ENCODE measurements around the gene CD247.

Gene CD247

GRCh38 chr1:167413328-167413727 lies 105.0 kb downstream of the CD247 start:
- H4K20me1 ChIP-seq (ENCODE audit: insufficient read depth, low read length, poor library complexity, severe bottlenecking): no peaks in the 10 kb centered on the region
- H3K9me3 ChIP-seq (ENCODE audit: insufficient read depth, low read depth, low read length): no peaks in the 10 kb centered on the region
- no peaks in the 10 kb centered on the region for H3K9me2 ChIP-seq (replicated peaks; ENCODE audit: low read depth, low read length)
- no peak overlapping the region for H3K4me3 ChIP-seq (ENCODE audit: low read length, poor library complexity, severe bottlenecking)
- no peak for TF ChIP-seq EZH2phosphoT487 (IDR thresholded peaks at IDR 0.05; ENCODE audit: borderline replicate concordance)
- no peak for TF ChIP-seq CTCF (conservative IDR thresholded peaks at IDR 0.05; ENCODE audit: low read length)
- no peaks in the 10 kb centered on the region for H3K27me3 ChIP-seq (ENCODE audit: insufficient read depth, low read length, poor library complexity, severe bottlenecking)
- H2AFZ ChIP-seq (ENCODE audit: low read length): no peak overlapping the region
- H3K4me2 ChIP-seq (ENCODE audit: low read depth, low read length, poor library complexity, severe bottlenecking): no peak overlapping the region
- peaks cover 61% of the 10 kb centered on the region; the same call in 1 of the 2 replicates for H3K36me3 ChIP-seq (ENCODE audit: insufficient read depth, low read length)
- H3K79me2 ChIP-seq (ENCODE audit: insufficient read depth, low read length): no peaks in the 10 kb centered on the region
- peaks cover 17% of the 10 kb centered on the region for H3K4me1 ChIP-seq (ENCODE audit: insufficient read depth, low read length, poor library complexity, severe bottlenecking)
- no peaks in the 10 kb centered on the region for H3F3A ChIP-seq (ENCODE audit: low read depth)
- no peak overlapping the region for H3K9ac ChIP-seq (ENCODE audit: low read depth, low read length, poor library complexity, severe bottlenecking)

GRCh38 chr1:167412920-167413319 lies 105.4 kb downstream of the CD247 start:
- Histone ChIP-seq H3K79me2 (ENCODE audit: insufficient read depth, low read length) (no peaks in the 10 kb centered on the region), H3F3A (ENCODE audit: low read depth) (no peaks in the 10 kb centered on the region), H3K4me1 (ENCODE audit: insufficient read depth, low read length, poor library complexity, severe bottlenecking) (peaks cover 13% of the 10 kb centered on the region), H3K27me3 (ENCODE audit: insufficient read depth, low read length, poor library complexity, severe bottlenecking) (no peaks in the 10 kb centered on the region), H3K9me3 (ENCODE audit: insufficient read depth, low read depth, low read length) (no peaks in the 10 kb centered on the region), H2AFZ (ENCODE audit: low read length) (no peak overlapping the region), H3K36me3 (ENCODE audit: insufficient read depth, low read length) (peaks cover 65% of the 10 kb centered on the region; the same call in 1 of the 2 replicates), H3K9me2 (replicated peaks; ENCODE audit: low read depth, low read length) (no peaks in the 10 kb centered on the region), H3K9ac (ENCODE audit: low read depth, low read length, poor library complexity, severe bottlenecking) (no peak overlapping the region), H3K4me2 (ENCODE audit: low read depth, low read length, poor library complexity, severe bottlenecking) (no peak overlapping the region), H3K4me3 (ENCODE audit: low read length, poor library complexity, severe bottlenecking) (no peak overlapping the region), H4K20me1 (ENCODE audit: insufficient read depth, low read length, poor library complexity, severe bottlenecking) (no peaks in the 10 kb centered on the region)
- no peak for TF ChIP-seq CTCF (conservative IDR thresholded peaks at IDR 0.05; ENCODE audit: low read length)
- no peak for TF ChIP-seq EZH2phosphoT487 (IDR thresholded peaks at IDR 0.05; ENCODE audit: borderline replicate concordance)

GRCh38 chr1:167412072-167412471 lies 106.3 kb downstream of the CD247 start:
- no peak overlapping the region for H3K4me3 ChIP-seq (ENCODE audit: low read length, poor library complexity, severe bottlenecking)
- H2AFZ ChIP-seq (ENCODE audit: low read length): no peak overlapping the region
- TF ChIP-seq CTCF (conservative IDR thresholded peaks at IDR 0.05; ENCODE audit: low read length): no peak
- TF ChIP-seq EZH2phosphoT487 (IDR thresholded peaks at IDR 0.05; ENCODE audit: borderline replicate concordance): no peak
- H4K20me1 ChIP-seq (ENCODE audit: insufficient read depth, low read length, poor library complexity, severe bottlenecking): no peaks in the 10 kb centered on the region
- H3K9ac ChIP-seq (ENCODE audit: low read depth, low read length, poor library complexity, severe bottlenecking): no peak overlapping the region
- H3K27me3 ChIP-seq (ENCODE audit: insufficient read depth, low read length, poor library complexity, severe bottlenecking): no peaks in the 10 kb centered on the region
- no peaks in the 10 kb centered on the region for H3F3A ChIP-seq (ENCODE audit: low read depth)
- no peaks in the 10 kb centered on the region for H3K9me2 ChIP-seq (replicated peaks; ENCODE audit: low read depth, low read length)
- peaks cover 7% of the 10 kb centered on the region for H3K4me1 ChIP-seq (ENCODE audit: insufficient read depth, low read length, poor library complexity, severe bottlenecking)
- no peak overlapping the region for H3K4me2 ChIP-seq (ENCODE audit: low read depth, low read length, poor library complexity, severe bottlenecking)
- no peaks in the 10 kb centered on the region for H3K79me2 ChIP-seq (ENCODE audit: insufficient read depth, low read length)
- peaks cover 73% of the 10 kb centered on the region for H3K36me3 ChIP-seq (ENCODE audit: insufficient read depth, low read length)
- H3K9me3 ChIP-seq (ENCODE audit: insufficient read depth, low read depth, low read length): no peaks in the 10 kb centered on the region
